Thyroid gland (tissue), 4 donors: ENCODE results near the gene GAB4.

Source experiments
- CTCF ChIP-seq, 6 experiments: fragments of 200-600 bp in 3 of 6; fragments of 450-650 bp in 3 of 6; sonication (generic) in 3 of 6; IDR thresholded peaks; one replicate each; pipeline ENCODE4 v1.5.1; 2016 to 2019; ENCODE audit warnings: antibody characterized with exemption in 6 of 6, mild to moderate bottlenecking in 2 of 6, inconsistent platforms in 1 of 6, moderate library complexity in 1 of 6
- POLR2A ChIP-seq, 2 donors: fragments of 450-650 bp; IDR thresholded peaks; one replicate each; pipeline ENCODE4 v1.6.1; 2017; ENCODE audit warnings: antibody characterized with exemption in 2 of 2, mild to moderate bottlenecking in 2 of 2, moderate library complexity in 1 of 2

GRCh38 chr22:16967453-16968217 is 40.4 kb downstream of the GAB4 start:
- TF ChIP-seq CTCF (IDR thresholded peaks at IDR 0.05) (no peak), POLR2A (IDR thresholded peaks at IDR 0.05) (no peak)
